MM.1S (cell line): ENCODE results near the gene SLIT3.

ENCODE experiments used
- DNase-seq: peaks from one replicate; pipeline ENCODE4 v3.0.0-alpha.2; 2015
- H2AFZ ChIP-seq: fragments of 300-600 bp; sonication (generic); 2 replicates; pipeline ENCODE4 v1.6.0; 2016; ENCODE audit warnings: antibody characterized with exemption, low read length
- H3F3A ChIP-seq: fragments of 300-600 bp; sonication (generic); 2 replicates; pipeline ENCODE4 v1.6.1; 2016; ENCODE audit warnings: mild to moderate bottlenecking, antibody characterized with exemption, low read length, moderate library complexity, mixed read lengths; ENCODE audit not compliant: insufficient read depth
- H3K27ac ChIP-seq: fragments of 300-600 bp; sonication (generic); 2 replicates; pipeline ENCODE4 v1.5.1; 2016; ENCODE audit warnings: mild to moderate bottlenecking, low read length
- H3K27me3 ChIP-seq: fragments of 300-600 bp; sonication (generic); replicated peaks from 2 replicates; pipeline ENCODE4 v1.6.0; 2016; ENCODE audit warnings: low read length; ENCODE audit not compliant: insufficient read depth
- H3K36me3 ChIP-seq: fragments of 300-600 bp; sonication (generic); replicated peaks from 2 replicates; pipeline ENCODE4 v1.6.1; 2016; ENCODE audit warnings: mild to moderate bottlenecking, low read length, mixed read lengths; ENCODE audit not compliant: insufficient read depth
- H3K4me1 ChIP-seq: fragments of 300-600 bp; sonication (generic); 2 replicates; pipeline ENCODE4 v1.6.1; 2016; ENCODE audit warnings: low read length, mixed read lengths
- H3K4me2 ChIP-seq: fragments of 300-600 bp; sonication (generic); 2 replicates; pipeline ENCODE4 v1.6.0; 2016; ENCODE audit warnings: low read depth, low read length
- H3K4me3 ChIP-seq: fragments of 300-600 bp; sonication (generic); 2 replicates; pipeline ENCODE4 v1.5.1; 2016; ENCODE audit warnings: low read length, mixed read lengths
- H3K79me2 ChIP-seq: fragments of 300-600 bp; sonication (generic); 2 replicates; pipeline ENCODE4 v1.6.1; 2016; ENCODE audit warnings: mixed run types, low read length, mixed read lengths
- H3K9ac ChIP-seq: fragments of 300-600 bp; sonication (generic); 2 replicates; pipeline ENCODE4 v1.6.1; 2016; ENCODE audit warnings: low read length, mixed read lengths
- H3K9me2 ChIP-seq: fragments of 300-600 bp; sonication (generic); replicated peaks from 2 replicates; pipeline ENCODE4 v1.6.1; 2016; ENCODE audit warnings: mild to moderate bottlenecking, low read length, mixed read lengths; ENCODE audit not compliant: insufficient read depth
- H3K9me3 ChIP-seq: fragments of 300-600 bp; sonication (generic); replicated peaks from 2 replicates; pipeline ENCODE4 v1.6.1; 2016; ENCODE audit warnings: mild to moderate bottlenecking, low read length, mixed read lengths; ENCODE audit not compliant: insufficient read depth
- H4K20me1 ChIP-seq: fragments of 300-600 bp; sonication (generic); 2 replicates; pipeline ENCODE4 v1.6.1; 2016; ENCODE audit warnings: mild to moderate bottlenecking, low read length, moderate library complexity, mixed read lengths; ENCODE audit not compliant: insufficient read depth
- CTCF ChIP-seq: fragments of 300-600 bp; sonication (generic); IDR thresholded peaks from 2 replicates; pipeline ENCODE4 v1.5.1; 2016; ENCODE audit warnings: antibody characterized with exemption, low read length, mixed read lengths
- EZH2 ChIP-seq: fragments of 300-600 bp; sonication (generic); optimal IDR thresholded peaks from 2 replicates; pipeline ENCODE3; 2017; ENCODE audit warnings: low read depth, mild to moderate bottlenecking, antibody characterized with exemption, low read length, mixed read lengths
- EZH2phosphoT487 ChIP-seq: fragments of 300-600 bp; sonication (generic); IDR thresholded peaks from 2 replicates; pipeline ENCODE4 v1.6.1; 2018; ENCODE audit warnings: antibody characterized with exemption, low read length

The SLIT3 gene

GRCh38 chr5:168920019-168920810 is 380.7 kb downstream of the SLIT3 start:
- DNase-seq = no peak
- Histone ChIP-seq H3F3A (no peaks in the 10 kb centered on the region), H4K20me1 (no peaks in the 10 kb centered on the region), H3K4me1 (no peaks in the 10 kb centered on the region), H3K36me3 (no peaks in the 10 kb centered on the region), H3K4me3 (no peak overlapping the region), H3K4me2 (no peak overlapping the region), H3K9me3 (no peaks in the 10 kb centered on the region), H3K27ac (no peak overlapping the region), H3K27me3 (no peaks in the 10 kb centered on the region), H3K9ac (no peak overlapping the region), H3K9me2 (no peaks in the 10 kb centered on the region), H2AFZ (no peak overlapping the region), H3K79me2 (no peaks in the 10 kb centered on the region)
- TF ChIP-seq EZH2phosphoT487 = no peak
- no peak for TF ChIP-seq EZH2
- TF ChIP-seq CTCF = no peak

- no peak overlapping the region for H3K4me2 ChIP-seq
- no peaks in the 10 kb centered on the region for H3K79me2 ChIP-seq
- H3K9me2 ChIP-seq = no peaks in the 10 kb centered on the region
- H3K4me1 ChIP-seq = no peaks in the 10 kb centered on the region
- no peak for TF ChIP-seq CTCF
- no peak for TF ChIP-seq EZH2phosphoT487
- no peak for TF ChIP-seq EZH2
- H3F3A ChIP-seq = no peaks in the 10 kb centered on the region
- H3K27me3 ChIP-seq = no peaks in the 10 kb centered on the region
- no peaks in the 10 kb centered on the region for H4K20me1 ChIP-seq
- no peak overlapping the region for H2AFZ ChIP-seq
- no peak for DNase-seq
- H3K9ac ChIP-seq = no peak overlapping the region
- H3K9me3 ChIP-seq = no peaks in the 10 kb centered on the region
- no peaks in the 10 kb centered on the region for H3K36me3 ChIP-seq
- no peak overlapping the region for H3K27ac ChIP-seq
- no peak overlapping the region for H3K4me3 ChIP-seq
Measured at GRCh38 chr5:168917947-168918600, 382.9 kb downstream of the SLIT3 start.

GRCh38 chr5:168916852-168917251 is 384.1 kb downstream of the SLIT3 start:
- no peak overlapping the region for H3K9ac ChIP-seq
- H3K79me2 ChIP-seq = no peaks in the 10 kb centered on the region
- no peaks in the 10 kb centered on the region for H3K36me3 ChIP-seq
- H3F3A ChIP-seq = no peaks in the 10 kb centered on the region
- no peak for TF ChIP-seq EZH2
- no peak for TF ChIP-seq CTCF
- TF ChIP-seq EZH2phosphoT487 = no peak
- no peaks in the 10 kb centered on the region for H3K9me2 ChIP-seq
- no peak overlapping the region for H3K4me2 ChIP-seq
- H3K9me3 ChIP-seq = no peaks in the 10 kb centered on the region
- H3K27ac ChIP-seq = no peak overlapping the region
- DNase-seq = no peak
- H3K4me3 ChIP-seq = no peak overlapping the region
- H2AFZ ChIP-seq = no peak overlapping the region
- H4K20me1 ChIP-seq = no peaks in the 10 kb centered on the region
- H3K4me1 ChIP-seq = no peaks in the 10 kb centered on the region
- H3K27me3 ChIP-seq = no peaks in the 10 kb centered on the region
